ENCODE results near the gene KCNIP3. TPM values are rescaled to one million over a fixed set of nuclear protein-coding genes. Genes with fewer than 3 reads are reported as not detected.

Gene KCNIP3
- total RNA-seq, 3 donors from 2014 or later, result 3.0 to 12.5 (median 4.1) TPM

- Histone ChIP-seq H3K36me3 (ENCODE audit: low read depth) (no peaks in the 10 kb centered on the region), H3K9me3 (peaks cover 4% of the 10 kb centered on the region), H3K4me3 (no peak overlapping the region), H3K4me1 (ENCODE audit: low read depth) (no peaks in the 10 kb centered on the region)
- TF ChIP-seq CTCF (IDR thresholded peaks at IDR 0.05), result no peak
- intact Hi-C loops (cut with DNase I, micrococcal nuclease), result no loop called here
- DNase-seq, result no peak
- ATAC-seq, result no peak
Observed at GRCh38 chr2:95287336-95287735, 9.8 kb upstream of the KCNIP3 start.

GRCh38 chr2:95287806-95288205, 9.3 kb upstream of the KCNIP3 start:
- peaks cover 4% of the 10 kb centered on the region for H3K9me3 ChIP-seq
- H3K4me3 ChIP-seq, result no peak overlapping the region
- intact Hi-C loops (cut with DNase I, micrococcal nuclease), result no loop called here
- TF ChIP-seq CTCF (IDR thresholded peaks at IDR 0.05), result no peak
- H3K36me3 ChIP-seq (ENCODE audit: low read depth), result no peaks in the 10 kb centered on the region
- ATAC-seq (no peak), DNase-seq (no peak)
- H3K4me1 ChIP-seq (ENCODE audit: low read depth), result no peaks in the 10 kb centered on the region

- intact Hi-C loops (cut with DNase I, micrococcal nuclease), result no loop called here
- Histone ChIP-seq H3K4me3 (no peak overlapping the region), H3K4me1 (ENCODE audit: low read depth) (no peaks in the 10 kb centered on the region), H3K9me3 (peaks cover 4% of the 10 kb centered on the region), H3K36me3 (ENCODE audit: low read depth) (no peaks in the 10 kb centered on the region)
- TF ChIP-seq CTCF (IDR thresholded peaks at IDR 0.05), result no peak
- ATAC-seq (no peak), DNase-seq (no peak)
Observed at GRCh38 chr2:95289253-95289652, 7.9 kb upstream of the KCNIP3 start.

GRCh38 chr2:95291222-95291621, 5.9 kb upstream of the KCNIP3 start:
- H3K36me3 ChIP-seq (ENCODE audit: low read depth), result no peaks in the 10 kb centered on the region
- H3K4me1 ChIP-seq (ENCODE audit: low read depth), result no peaks in the 10 kb centered on the region
- TF ChIP-seq CTCF (IDR thresholded peaks at IDR 0.05), result no peak
- H3K4me3 ChIP-seq, result no peak overlapping the region
- peaks cover 4% of the 10 kb centered on the region for H3K9me3 ChIP-seq
- intact Hi-C loops (cut with DNase I, micrococcal nuclease), result no loop called here
- DNase-seq (no peak), ATAC-seq (no peak)

GRCh38 chr2:95292623-95293260, 4.4 kb upstream of the KCNIP3 start:
- no peak for DNase-seq
- no peaks in the 10 kb centered on the region for H3K36me3 ChIP-seq (ENCODE audit: low read depth)
- peaks cover 4% of the 10 kb centered on the region for H3K4me1 ChIP-seq (ENCODE audit: low read depth)
- peaks cover 4% of the 10 kb centered on the region for H3K9me3 ChIP-seq
- no peak overlapping the region for H3K4me3 ChIP-seq
- no peak for TF ChIP-seq CTCF (IDR thresholded peaks at IDR 0.05)
- ATAC-seq, result no peak
- intact Hi-C loops (cut with DNase I, micrococcal nuclease), result no loop called here

Measured in mucosa of descending colon (tissue), 3 donors.